HepG2 (cell line): ENCODE data around the gene SCUBE1. TPM values are rescaled to one million over a fixed set of nuclear protein-coding genes. Genes with fewer than 3 reads are reported as not detected.

Source experiments
- ATAC-seq: fragments of 200-7000 bp; cut with Tn5 transposase; 3 replicates; pipeline ENCODE4 v1.9.1; 2020; ENCODE audit warnings: mild to moderate bottlenecking, moderate library complexity
- BruUV-seq: library from RNA; stranded (reverse); fragments of 400-500 nt; replicated peaks from 2 replicates; lab custom pipeline; 2021; lab: Mats Ljungman, UMichigan
- CTCF ChIA-PET: fragments of 300-600 bp; formaldehyde crosslinking; extraction: SDS; loops from one replicate; lab custom pipeline; 2021; ENCODE audit warnings: low total read pairs, inconsistent platforms, low intra/inter-chr PET ratio; lab: Yijun Ruan, JAX
- POLR2A ChIA-PET: fragments of 350-600 bp; sonication (Branson Sonifier 250); formaldehyde crosslinking; loops from one replicate; lab custom pipeline; 2020; ENCODE audit warnings: antibody characterized with exemption, inconsistent platforms; lab: Yijun Ruan, JAX
- DNase-seq: peaks from one replicate; pipeline ENCODE4 v3.0.0-alpha.2; 2015; ENCODE audit warnings: low spot score
- FAIRE-seq: peaks from 3 replicates; lab custom pipeline; 2011; peaks lifted over from hg19 to GRCh38; lab: Jason Lieb, UNC
- H2AFZ ChIP-seq: one replicate; pipeline ENCODE4 v1.6.1; 2011; ENCODE audit warnings: low read length, inconsistent platforms
- H3K27ac ChIP-seq: fragments of 300-600 bp; 3 replicates; pipeline ENCODE4 v1.8.0; 2011; ENCODE audit warnings: mixed run types, mild to moderate bottlenecking, mixed read lengths, low read length, inconsistent platforms; ENCODE audit not compliant: insufficient read depth; ENCODE audit errors: extremely low read length
- H3K27me3 ChIP-seq, 2 experiments: fragments of 200-600 bp in 1 of 2; 2 replicates in 1 of 2; 3 replicates in 1 of 2; pipeline versions ENCODE4 v1.6.0 to v1.8.0; 2011; ENCODE audit warnings: low read length in 2 of 2, mild to moderate bottlenecking in 2 of 2, moderate library complexity in 2 of 2, inconsistent platforms in 1 of 2; ENCODE audit not compliant: insufficient read depth in 2 of 2, control insufficient read depth in 1 of 2
- H3K36me3 ChIP-seq, 2 experiments: fragments of 200-600 bp in 1 of 2; replicated peaks in 1 of 2; 2 replicates in 1 of 2; 3 replicates in 1 of 2; pipeline versions ENCODE4 v1.5.1 to v1.8.0; 2011; ENCODE audit warnings: low read length in 2 of 2, inconsistent platforms in 1 of 2; ENCODE audit not compliant: insufficient read depth in 2 of 2, control insufficient read depth in 1 of 2
- H3K4me1 ChIP-seq: 2 replicates; pipeline ENCODE4 v1.5.1; 2012; ENCODE audit warnings: low read length, inconsistent platforms; ENCODE audit not compliant: insufficient read depth
- H3K4me2 ChIP-seq: 2 replicates; pipeline ENCODE4 v1.6.0; 2011; ENCODE audit warnings: low read depth, low read length, inconsistent platforms
- H3K4me3 ChIP-seq, 3 experiments: fragments of 200-600 bp in 1 of 3; sonication (generic), shearing (Covaris generic) in 1 of 3; replicated peaks in 1 of 3; 2 replicates each; pipeline ENCODE4 v1.5.1; 2011 to 2016; ENCODE audit warnings: low read length in 3 of 3, inconsistent platforms in 2 of 3, low read depth in 2 of 3, mild to moderate bottlenecking in 2 of 3, control low read depth in 1 of 3, mixed read lengths in 1 of 3; ENCODE audit not compliant: insufficient read depth in 1 of 3
- H3K79me2 ChIP-seq: one replicate; pipeline ENCODE4 v1.6.1; 2011; ENCODE audit warnings: low read length, inconsistent platforms; ENCODE audit not compliant: insufficient read depth
- H3K9ac ChIP-seq: 2 replicates; pipeline ENCODE4 v1.6.0; 2011; ENCODE audit warnings: mild to moderate bottlenecking, low read depth, low read length, inconsistent platforms; ENCODE audit not compliant: insufficient read depth
- H3K9me3 ChIP-seq: 2 replicates; pipeline ENCODE4 v1.5.1; 2012; ENCODE audit warnings: mild to moderate bottlenecking, low read length
- H4K20me1 ChIP-seq: 2 replicates; pipeline ENCODE4 v1.6.0; 2011; ENCODE audit warnings: inconsistent platforms, mild to moderate bottlenecking, low read length, moderate library complexity; ENCODE audit not compliant: insufficient read depth
- HDAC2 ChIP-seq: sonication (generic); formaldehyde crosslinking; IDR thresholded peaks from 2 replicates; pipeline ENCODE4 v1.4.0; 2020; ENCODE audit warnings: missing genetic modification reagents
- NKX3-1 ChIP-seq: sonication (generic); formaldehyde crosslinking; IDR thresholded peaks from 2 replicates; pipeline ENCODE4 v1.5.0; 2020; ENCODE audit warnings: missing genetic modification reagents
- POLR2A ChIP-seq, 2 experiments: IDR thresholded peaks; 2 replicates each; pipeline ENCODE4 v1.6.1; 2011; ENCODE audit warnings: low read depth in 2 of 2, low read length in 2 of 2, mild to moderate bottlenecking in 1 of 2, moderate library complexity in 1 of 2; ENCODE audit not compliant: insufficient read depth in 1 of 2
- SALL1 ChIP-seq: sonication (generic); formaldehyde crosslinking; IDR thresholded peaks from 2 replicates; pipeline ENCODE4 v1.8.0; 2022; ENCODE audit warnings: mild to moderate bottlenecking, missing genetic modification reagents
- SAP130 ChIP-seq: IDR thresholded peaks from 2 replicates; pipeline ENCODE4 v1.6.1; 2016; ENCODE audit warnings: low read depth
- WGBS: methylation state at CpG from one replicate; pipeline ENCODE4 v1.1.6; 2017; ENCODE audit warnings: low lambda C conversion rate; 5-methylcytosine and 5-hydroxymethylcytosine counted together
- in situ Hi-C: cut with HindIII; loops from 2 replicates; pipeline ENCODE4 v1.10.0; 2017; ENCODE audit warnings: low pct_unique_long_range_greater_than_20kb; ENCODE audit not compliant: extremely low pct_ligation_motif_present
- intact Hi-C: fragments of 100-400 bp; cut with micrococcal nuclease; formaldehyde crosslinking; loops from one replicate; pipeline ENCODE4 v1.10.0; 2022; ENCODE audit not compliant: unreplicated experiment
- polyA plus RNA-seq, 8 experiments: library from polyadenylated mRNA; depleted of rRNA in 3 of 8; stranded (reverse) in 7 of 8; unstranded in 1 of 8; fragments of >200 nt; fragmentation: Illumina TruSeq in 4 of 8; extraction: Trizol in 4 of 8; gene quantifications; 2 replicates each; pipeline versions ENCODE4 v1.2.1 to v1.2.3, GENCODE V29; 2011 to 2016; ENCODE audit warnings: low read depth in 4 of 8, missing spikeins in 1 of 8, mixed read lengths in 1 of 8; ENCODE audit not compliant: insufficient read depth in 1 of 8
- total RNA-seq, 5 experiments: library from RNA; depleted of rRNA; stranded (reverse); fragments of >200 nt; fragmentation: Illumina TruSeq; extraction: Trizol; gene quantifications; 2 replicates each; pipeline ENCODE4 v1.2.3, GENCODE V29; 2016; ENCODE audit warnings: low read depth in 1 of 5
- TF ChIP-seq, protein P1 (sequence below): sonication (generic); formaldehyde crosslinking; IDR thresholded peaks from 2 replicates; pipeline ENCODE4 v1.8.1; 2023; ENCODE audit warnings: mild to moderate bottlenecking, missing genetic modification reagents
- TF ChIP-seq, protein P2 (sequence below): sonication (generic); formaldehyde crosslinking; IDR thresholded peaks from 2 replicates; pipeline ENCODE4 v1.9.0; 2021; ENCODE audit warnings: missing genetic modification reagents, mild to moderate bottlenecking, borderline replicate concordance

Gene SCUBE1
- total and polyA plus RNA-seq, 2 of the 13 experiments (the other 11 are each of a cell fraction or from before 2014, with no cell fraction given), result under 0.01 to 0.05 TPM

DNA sequence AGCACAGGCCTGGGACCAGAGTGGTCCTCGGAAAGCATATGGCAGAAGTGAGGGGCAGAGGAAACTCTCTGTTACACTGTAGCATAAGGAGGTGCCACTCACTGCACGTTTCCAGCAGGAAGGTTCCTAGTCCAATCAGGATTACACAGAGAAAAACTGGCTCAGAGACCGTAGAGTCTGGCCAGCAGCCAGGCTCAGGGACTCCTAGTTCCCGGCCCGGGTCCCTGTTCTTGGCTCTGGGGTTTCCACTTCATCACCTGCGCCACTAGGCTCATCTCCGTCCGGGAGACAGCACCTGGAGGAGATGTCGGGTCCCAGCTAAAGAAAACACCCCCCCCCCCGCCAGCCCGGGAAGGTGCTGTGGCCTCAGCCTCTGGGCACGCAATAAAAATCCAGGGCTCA lies 157.3 kb downstream of the SCUBE1 start:
- peaks cover 4% of the 10 kb centered on the region for H3K9me3 ChIP-seq
- H3K36me3 ChIP-seq, result peaks cover under 1 to 3% of the 10 kb centered on the region in 2 experiments; a peak in 2 of 5 replicates
- H4K20me1 ChIP-seq, result no peaks in the 10 kb centered on the region
- no TSS peak for BruUV-seq
- H3K27me3 ChIP-seq, result no peaks in the 10 kb centered on the region
- FAIRE-seq (peak; percentile 23), DNase-seq (peak; percentile 45), ATAC-seq (peak; percentile 21)
- H3K27ac ChIP-seq, result peak overlapping the region; percentile 79
- peaks cover 48% of the 10 kb centered on the region for H3K4me1 ChIP-seq
- intact Hi-C loops (no loop called here), in situ Hi-C loops (no loop called here)
- WGBS, result 8% methylated on average over 5 of the region's 12 CpGs
- H3K79me2 ChIP-seq, result peaks cover 14% of the 10 kb centered on the region
- H2AFZ ChIP-seq, result no peak overlapping the region
- TF ChIP-seq, protein P1, sequence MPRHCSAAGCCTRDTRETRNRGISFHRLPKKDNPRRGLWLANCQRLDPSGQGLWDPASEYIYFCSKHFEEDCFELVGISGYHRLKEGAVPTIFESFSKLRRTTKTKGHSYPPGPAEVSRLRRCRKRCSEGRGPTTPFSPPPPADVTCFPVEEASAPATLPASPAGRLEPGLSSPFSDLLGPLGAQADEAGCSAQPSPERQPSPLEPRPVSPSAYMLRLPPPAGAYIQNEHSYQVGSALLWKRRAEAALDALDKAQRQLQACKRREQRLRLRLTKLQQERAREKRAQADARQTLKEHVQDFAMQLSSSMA (CRISPR knock-in tag), result 0 out of 2 replicates have a peak, but pooled peaks have one; percentile 1
- 0 out of 2 replicates have a peak, but pooled peaks have one; percentile 17 for TF ChIP-seq HDAC2 (CRISPR knock-in tag)
- TF ChIP-seq POLR2A (IDR thresholded peaks at IDR 0.05; ENCODE audit: insufficient read depth in 1 of 2, low read depth in 2 of 2, low read length in 2 of 2), result 0 out of 4 replicates have a peak, but pooled peaks of 1 of the 2 experiments have one; percentile 8
- TF ChIP-seq SALL1 (CRISPR knock-in tag), result peak; percentile 35; the same call in 1 of the 2 replicates
- no peak for TF ChIP-seq NKX3-1 (CRISPR knock-in tag)
- TF ChIP-seq, protein P2, sequence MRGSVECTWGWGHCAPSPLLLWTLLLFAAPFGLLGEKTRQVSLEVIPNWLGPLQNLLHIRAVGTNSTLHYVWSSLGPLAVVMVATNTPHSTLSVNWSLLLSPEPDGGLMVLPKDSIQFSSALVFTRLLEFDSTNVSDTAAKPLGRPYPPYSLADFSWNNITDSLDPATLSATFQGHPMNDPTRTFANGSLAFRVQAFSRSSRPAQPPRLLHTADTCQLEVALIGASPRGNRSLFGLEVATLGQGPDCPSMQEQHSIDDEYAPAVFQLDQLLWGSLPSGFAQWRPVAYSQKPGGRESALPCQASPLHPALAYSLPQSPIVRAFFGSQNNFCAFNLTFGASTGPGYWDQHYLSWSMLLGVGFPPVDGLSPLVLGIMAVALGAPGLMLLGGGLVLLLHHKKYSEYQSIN (CRISPR knock-in tag), result no peak
- TF ChIP-seq SAP130 (CRISPR knock-in tag), result peak; percentile 34; the same call in 1 of the 2 replicates
- ChIA-PET POLR2A (no interaction called here), CTCF (no interaction called here)
- H3K4me2 ChIP-seq, result peak overlapping the region; percentile 96
- H3K4me3 ChIP-seq, result peak overlapping the region; percentile 79 to 85 (median 85)
- H3K9ac ChIP-seq, result peak overlapping the region; percentile 85
